Stimulated activated CD4-positive, alpha-beta T cell treated with anti-CD3 and anti-CD28 coated beads, Interleukin-15, amount 100 ng/mL, for 48 hours (primary cell): ENCODE measurements around the gene FOXA2.
"Not testable (repeated sequence)": the region's sequence is repeated elsewhere in the genome, so short reads cannot be mapped to it uniquely, and the experiment has no call there.

Source experiments
- DNase-seq, 2 donors: peaks; one replicate each; pipeline ENCODE4 v3.0.0-alpha.2; 2020; ENCODE audit warnings: low read depth in 2 of 2

Gene FOXA2

DNA sequence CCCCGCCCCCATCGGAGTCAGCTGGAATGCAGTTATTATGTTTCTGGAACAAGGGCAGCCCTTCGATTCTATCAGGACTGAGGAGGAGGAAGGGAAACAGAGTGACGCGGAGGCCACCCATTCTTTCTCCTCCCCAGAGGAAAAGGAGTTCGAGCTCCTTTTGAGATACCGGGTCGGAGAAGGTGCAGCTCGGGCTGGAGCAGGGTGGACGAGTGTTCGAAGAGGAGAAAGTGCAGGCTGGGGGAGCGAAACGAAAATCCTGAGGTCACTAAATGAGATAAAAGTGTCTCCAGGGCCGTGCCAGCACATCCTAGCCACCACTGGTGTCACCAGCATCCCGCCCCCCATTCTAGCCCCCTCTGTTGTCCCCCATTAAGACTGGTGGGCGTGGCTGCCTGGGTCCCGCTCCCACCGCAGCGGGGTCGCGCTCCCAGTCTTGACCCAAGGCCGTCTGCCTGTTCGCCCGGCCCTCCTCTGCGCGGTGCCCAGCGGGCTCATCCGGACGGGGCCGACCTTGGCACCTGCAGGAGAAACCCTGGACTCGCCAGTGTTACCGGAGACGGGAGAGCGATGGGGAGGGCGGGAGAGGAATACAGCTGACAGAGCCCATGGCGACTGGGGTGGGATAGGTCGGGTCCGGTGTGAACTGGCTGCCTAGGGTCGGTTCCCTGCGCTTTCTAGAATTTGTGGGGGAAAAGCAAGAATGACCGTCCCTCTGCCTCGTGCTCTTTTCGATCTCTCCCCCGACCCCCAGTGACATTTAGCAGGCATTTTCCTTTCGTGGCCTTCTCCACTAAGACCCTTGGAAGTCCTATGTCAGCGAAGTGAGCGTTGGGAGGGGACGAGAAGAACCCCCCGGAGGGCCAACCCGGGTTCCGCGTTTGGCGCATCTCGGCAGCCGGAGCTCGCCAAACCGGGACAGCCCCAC lies 16.2 kb downstream of the FOXA2 start:
- no peak for DNase-seq

DNA sequence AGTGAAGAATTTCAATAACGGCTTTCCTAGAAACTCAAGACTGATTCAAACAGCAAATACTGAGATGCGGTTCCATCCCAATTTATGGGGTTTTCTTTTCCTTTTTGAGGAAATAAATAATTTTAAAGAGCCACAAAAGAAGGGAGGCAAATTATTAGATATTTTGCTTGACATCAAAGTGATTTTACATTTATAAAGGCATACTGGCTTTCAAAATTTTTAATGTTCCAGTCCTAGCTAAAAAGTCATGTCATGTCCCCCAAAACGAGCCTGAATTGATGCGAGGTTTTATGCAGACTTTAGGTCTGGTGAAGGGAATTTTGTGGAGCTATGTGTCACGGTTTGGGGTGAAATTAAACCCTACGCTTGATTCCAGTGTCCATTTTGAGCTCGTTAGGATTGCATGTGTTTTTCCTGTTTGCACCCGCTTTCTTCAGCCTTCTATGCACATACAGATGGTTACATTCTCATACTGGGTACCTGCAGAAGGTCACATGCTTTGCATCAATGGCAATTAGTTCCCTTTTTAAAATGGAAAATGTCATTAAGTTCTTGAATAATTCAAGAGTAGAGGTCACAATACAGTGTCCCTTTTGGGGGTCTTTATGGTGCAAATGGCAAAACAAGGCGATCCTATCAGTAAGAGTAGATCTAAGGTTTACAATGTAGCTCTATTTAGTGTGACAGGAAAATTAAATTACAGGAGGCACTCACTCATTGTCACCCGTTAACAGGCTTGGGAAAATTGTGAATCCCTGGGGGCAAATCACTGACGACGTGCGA lies 17.3 kb downstream of the FOXA2 start:
- DNase-seq: no peak

DNA sequence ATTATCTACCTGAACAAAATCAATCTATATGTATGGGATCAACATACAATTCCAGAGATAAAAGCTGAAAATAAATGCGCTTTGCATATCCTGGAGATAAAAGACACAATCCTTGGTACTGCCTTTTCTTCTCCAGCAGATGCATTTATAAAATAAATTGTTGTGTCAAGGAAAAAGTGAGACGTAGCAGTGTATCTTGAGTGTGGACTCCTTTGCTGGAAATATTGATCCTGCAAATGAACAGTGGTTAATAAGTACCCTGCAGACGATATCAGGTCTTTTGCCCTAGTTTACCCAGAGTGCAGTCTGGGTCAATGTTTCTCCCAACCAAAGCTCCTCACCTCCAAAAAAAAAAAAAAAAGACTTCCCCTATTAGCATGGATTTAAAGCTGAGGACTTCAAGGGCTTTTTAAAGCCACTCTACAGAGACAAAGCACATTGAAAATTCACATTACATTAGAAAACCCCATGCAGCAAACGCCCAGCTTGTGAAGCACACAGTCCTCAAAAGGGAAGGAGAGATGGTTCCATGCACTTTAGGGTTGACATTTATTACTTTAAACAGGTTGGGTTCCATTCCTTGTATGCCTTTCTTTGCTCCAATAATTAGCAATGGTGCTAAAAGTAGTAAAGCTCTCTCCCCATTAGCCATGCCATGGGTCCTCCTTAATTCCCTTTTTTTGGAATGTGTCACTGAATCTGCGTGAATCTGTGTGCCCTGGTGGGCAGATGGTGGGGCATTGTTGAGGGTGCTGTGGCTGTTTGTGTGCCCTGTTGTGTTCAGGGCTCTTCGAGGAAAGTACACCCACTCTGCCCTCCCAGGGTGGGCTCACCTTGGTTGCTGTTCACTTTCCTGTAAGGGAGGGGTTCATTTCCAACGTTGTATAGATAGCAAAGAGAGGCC lies 21.1 kb downstream of the FOXA2 start:
- DNase-seq: no peak

DNA sequence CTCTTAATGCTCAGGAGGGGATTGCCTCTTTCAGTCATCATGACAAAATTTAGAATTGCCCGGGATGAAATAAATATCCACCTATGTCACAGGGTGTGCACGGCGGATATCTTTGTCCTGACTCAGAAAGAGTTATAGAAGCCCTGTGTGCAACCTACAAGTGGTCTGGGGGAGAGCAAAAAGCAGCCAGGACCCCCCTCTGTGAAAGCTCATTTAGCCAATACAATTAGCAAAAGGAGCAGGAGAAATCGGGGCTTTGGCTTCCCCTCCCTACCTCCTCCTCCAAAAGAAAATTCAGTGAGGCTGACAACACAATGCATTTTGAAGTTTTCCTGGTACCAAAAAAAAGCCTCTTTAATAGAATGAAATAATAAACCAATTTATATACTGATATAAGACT lies 21.8 kb downstream of the FOXA2 start:
- DNase-seq: no peak

DNA sequence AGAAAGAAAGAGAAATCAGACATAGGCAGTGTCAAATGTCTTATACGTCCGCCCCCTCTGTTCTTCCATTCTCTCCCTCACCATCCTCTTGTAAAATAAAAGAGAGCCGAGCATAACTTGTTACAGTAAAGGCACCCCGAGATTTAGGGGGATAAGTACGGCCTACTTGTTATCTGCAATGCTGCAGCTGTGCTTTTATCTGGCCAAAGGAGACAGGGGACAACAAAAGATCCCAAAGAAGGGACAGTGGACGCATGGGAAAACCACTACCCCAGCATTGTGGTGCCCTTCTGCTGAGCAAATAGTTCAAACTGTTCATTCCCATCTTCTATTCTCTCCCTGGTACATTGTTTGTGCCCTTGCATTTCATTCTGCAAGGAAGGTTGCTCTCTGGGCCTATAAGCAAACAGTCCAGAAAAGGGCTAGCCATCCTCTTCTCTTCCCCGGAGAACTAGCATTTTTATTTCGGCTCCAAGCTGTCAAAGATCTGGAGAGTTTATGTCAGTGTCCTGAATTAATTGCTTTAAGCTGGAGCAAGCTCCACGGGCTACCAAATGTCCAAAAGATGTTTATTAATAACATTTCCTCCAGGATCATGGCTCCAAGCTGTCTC lies 22.3 kb downstream of the FOXA2 start:
- no peak for DNase-seq

DNA sequence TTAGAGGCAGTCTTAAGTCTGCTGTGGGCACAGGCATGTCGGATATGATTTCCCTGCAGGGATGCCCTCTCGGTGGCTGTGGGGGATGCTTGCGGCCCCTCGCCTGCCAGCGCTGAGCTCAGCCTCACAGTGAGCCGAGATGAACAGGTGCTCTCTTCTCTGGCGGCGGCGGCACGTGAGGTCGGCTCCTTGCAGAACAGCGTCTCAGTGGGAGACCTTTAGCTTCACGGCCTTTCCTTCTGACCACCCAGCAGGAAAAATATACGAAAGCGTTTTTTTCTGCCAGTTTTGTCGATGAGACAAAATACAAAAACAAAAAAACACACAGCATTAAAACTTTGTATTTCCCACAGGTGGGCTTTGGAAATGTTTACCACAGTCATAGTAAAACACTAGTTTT lies 23.6 kb downstream of the FOXA2 start:
- DNase-seq: no peak

DNA sequence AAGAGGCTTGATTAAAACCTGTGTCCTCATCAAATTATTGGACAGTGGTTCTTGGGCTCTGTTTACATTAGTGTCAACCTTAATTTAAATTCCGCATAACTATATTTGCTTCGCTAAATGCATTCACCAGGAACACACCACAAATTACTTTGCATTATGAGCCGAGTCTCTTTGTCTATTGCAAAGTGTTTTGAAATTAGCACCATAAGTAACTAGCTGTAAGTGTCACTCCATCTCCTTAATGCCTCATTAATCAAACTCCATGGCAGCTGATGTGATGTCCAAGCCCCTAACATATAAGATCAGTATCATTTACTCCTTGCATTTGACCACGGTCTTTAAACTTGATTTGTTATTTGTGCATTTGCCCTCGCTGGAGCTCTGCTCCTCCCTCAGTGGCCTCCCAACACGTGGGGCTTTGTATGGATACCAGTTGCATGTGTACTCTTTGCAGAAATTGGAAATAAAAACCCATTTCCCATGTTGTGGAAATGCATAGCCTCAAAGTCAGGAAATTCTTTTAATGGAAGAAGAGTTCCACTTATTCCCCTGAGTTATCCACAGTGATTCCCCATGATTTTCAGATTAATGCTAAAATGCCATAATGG lies 24.6 kb downstream of the FOXA2 start:
- no peak for DNase-seq

DNA sequence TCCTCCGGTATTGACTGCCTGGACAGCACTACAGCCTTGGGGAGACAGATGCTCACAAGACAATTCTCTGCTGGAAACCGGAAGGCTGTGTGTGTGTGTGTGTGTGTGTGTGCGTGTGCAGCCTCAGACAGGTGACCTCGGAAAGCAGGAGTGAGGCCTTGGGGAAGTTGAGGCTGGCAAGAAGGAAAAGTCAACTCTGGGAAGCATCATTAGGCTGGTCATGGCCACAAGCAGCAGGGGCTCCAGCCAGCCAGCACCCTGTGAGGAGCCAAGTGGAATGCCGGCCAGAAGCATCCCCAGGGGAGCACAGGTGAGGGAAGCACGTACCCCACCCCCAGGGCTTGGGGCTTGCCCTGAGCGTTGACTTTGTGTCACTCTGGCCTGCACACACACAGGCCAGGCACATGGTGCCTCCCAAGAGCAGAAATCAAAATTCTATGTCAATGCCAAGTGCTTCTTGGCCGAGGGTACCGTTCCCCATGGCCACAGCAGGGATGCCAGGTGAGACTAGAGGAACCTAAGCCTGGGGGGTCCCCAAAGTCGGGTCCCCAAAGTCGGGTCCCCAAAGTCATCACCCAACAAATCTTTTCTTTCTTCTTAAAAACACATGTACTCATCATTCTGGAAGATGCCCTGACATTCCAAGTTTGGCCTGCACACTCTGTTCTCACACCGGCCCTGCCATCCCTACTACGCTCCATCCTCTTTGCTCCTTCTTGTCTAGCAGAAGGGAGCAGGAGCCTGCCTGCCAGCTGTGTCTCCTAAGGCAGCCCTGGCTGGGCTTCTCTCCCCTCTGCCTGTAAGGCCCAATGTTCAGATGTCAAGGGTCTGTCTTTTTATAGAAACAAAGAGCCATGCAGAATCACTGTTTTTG lies 26.7 kb downstream of the FOXA2 start:
- no peak for DNase-seq

DNA sequence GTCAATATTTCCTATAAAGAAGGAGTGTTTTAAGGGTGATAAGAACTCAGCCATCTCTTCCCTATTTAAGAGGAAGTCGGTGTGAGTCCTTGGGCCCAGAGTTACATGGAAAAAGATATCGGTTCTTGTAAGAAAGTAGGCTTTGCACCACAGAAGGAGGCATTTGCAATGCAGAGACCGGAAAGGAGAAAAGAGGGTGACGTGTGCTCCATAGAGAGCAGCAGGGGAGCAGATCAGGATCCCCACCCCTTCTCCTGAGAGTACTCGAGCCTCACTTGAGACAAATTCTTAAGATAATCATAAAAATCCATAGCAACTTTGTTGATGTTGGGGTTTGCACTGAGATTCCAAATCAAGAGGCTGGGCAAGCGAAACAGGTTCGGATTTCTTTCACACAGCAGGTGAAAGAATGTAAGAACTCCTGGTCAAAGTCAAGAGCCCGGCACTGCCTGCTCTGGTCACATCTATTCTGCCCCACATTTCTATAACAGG lies 27.8 kb downstream of the FOXA2 start:
- no peak for DNase-seq

DNA sequence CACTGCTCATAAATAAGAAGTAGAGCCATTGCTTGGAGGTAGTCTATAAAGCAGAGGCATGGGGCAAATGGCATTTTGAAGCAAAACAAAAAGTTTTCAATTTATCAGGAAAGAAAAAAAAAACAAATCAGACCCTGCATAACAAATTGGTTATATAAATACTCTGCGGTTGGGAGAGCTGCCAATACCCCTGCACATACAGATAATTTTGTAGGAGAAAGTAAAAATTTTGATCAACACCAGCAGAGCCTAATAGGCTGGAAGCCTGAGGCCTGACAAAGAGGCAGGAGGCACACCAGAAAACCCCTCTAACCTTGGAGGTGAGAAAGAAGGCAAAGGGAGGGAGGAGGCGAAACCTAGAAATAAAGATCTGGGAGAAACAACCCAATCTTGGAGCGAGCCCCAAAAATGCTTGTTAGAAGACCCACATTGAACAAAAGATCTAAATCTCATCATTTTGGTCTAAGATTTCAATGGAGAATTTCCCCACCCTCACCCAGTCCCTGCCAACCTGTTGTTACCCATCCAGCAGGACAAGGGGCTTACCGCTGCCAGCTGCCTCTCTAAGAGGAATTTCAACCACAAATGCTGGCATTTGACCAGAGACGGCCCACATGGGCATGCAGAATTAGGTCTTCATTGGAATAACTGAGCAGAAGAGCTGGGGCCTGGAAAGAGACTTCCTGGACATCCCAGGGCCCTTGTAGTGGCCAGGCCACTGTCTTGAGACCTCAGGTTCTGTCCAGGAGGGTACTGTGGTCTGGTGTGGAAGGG lies 28.4 kb downstream of the FOXA2 start:
- DNase-seq: no peak

DNA sequence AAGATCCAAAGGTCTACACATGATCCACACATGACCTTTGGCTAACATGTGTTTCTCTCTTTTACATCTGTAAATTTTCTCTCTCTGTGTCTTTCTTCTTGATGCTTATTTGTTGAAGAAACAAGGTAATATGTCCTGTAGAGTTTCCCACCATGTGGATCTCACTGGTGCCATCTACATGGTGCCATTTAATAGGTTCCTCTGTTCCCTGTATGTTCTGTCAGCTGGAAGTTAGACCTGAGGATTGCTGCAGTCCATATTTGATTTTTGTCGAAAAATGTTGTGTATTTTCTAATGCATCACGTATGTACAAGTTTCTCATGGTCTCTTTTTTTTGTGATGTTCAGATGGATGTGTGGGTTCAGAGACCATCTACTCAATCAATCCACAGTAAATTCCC lies 30.0 kb downstream of the FOXA2 start:
- DNase-seq: no peak

DNA sequence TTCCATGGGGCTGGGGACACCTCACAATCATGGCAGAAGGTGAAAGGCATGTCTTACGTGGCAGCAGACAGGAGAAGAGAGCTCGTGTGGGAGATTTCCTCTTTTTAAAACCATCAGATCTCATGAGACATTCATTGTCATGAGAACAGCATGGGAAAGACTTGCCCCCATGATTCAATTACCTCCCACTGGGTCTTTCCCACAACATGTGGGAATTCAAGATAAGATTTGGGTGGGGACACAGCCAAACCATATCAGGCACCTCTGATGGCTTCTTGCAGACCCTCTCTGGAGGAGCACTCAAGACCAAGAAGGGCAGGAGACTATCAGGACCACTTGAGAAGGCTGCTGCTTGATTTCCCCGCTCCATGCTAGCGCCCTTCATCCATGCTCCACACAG lies 33.9 kb downstream of the FOXA2 start:
- not testable (repeated sequence) for DNase-seq

DNA sequence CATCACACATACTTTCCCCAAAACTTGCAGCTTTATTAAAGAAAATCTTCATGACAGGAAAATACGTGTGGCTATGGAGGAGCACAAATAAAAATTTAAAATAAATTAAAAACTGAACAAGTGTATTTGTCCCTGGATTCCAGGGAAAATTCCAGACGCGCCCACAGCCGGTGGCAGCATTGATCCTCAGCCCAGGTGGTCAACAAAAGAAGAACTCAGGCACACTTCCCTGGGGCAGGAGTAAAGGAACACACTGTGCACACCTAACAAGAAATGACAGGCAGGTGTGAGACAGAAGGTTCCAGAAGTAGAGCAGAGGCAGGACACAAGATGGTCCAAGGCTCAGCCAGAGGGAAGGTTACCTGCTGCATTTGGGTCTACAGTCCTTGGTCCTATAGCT lies 36.3 kb downstream of the FOXA2 start:
- DNase-seq: no peak

DNA sequence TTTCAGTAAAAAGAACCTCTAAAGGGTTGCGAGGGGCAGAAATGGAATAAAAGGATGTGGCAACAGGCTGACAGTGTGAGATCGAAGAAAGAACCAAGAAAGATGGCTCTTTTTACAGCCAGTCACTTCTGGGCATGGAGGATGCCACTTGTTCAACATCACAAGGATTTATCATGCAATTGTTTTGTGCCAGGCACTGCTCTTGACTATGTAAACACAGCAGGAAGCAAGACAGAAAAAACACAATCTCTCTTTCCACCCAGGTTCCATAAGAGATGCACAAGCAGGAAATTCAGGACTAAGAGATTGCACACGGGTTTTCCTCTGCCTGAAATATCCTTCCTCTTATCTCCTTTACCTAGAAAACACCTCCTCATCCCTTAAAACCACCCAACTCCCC lies 38.0 kb downstream of the FOXA2 start:
- no peak for DNase-seq

DNA sequence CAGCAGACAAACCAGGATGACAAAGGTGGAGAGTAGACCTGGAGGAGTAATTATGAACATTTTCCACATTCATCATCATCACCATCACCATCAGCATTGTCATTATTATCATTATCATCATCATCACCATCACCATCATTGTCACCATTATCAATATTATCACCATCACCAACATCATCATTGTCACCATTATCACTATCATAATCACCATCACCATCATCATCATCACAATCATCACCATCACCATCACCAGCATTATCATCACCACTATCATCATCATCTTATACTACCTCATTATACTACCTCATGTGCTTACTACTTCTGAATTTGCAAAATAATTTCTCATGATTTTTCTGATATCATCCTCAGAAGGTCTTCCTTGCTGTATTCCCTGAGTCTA lies 39.3 kb downstream of the FOXA2 start:
- DNase-seq: no peak

DNA sequence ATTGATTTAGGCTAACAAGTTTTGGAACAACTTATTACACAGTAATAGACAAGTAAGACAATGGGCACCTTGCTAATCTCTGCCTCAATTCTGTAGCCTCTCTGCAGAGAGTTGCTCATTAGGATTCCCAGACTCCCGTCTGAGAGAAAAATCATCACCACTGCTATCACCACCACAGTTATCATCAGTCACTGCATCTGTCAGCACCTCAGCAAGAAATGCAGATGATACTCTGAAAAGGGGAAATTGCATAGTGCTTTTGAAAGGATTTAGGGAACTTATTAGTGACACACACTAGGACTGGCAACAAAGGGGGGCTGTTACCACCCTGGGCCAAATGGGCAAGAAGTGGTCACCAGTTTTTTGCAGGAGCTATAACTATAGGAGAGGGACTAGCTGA lies 39.9 kb downstream of the FOXA2 start:
- DNase-seq: no peak

DNA sequence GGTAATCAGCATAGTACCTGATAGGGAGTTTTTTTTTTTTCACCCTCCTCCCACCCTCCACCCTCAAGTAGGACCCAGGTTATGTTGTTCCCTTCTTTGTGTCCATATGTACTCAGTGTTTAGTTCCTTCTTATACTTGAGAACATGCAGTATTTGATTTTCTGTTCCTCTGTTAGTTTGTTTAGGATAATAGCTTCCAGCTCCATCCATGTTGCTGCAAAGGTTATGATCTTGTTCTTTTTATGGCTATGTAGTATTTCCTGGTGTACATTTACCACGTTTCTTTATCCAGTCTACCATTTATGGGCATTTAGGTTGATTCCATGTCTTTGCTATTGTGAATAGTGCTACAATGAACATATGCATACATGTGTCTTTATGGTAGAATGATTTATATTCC lies 41.9 kb downstream of the FOXA2 start:
- no peak for DNase-seq

DNA sequence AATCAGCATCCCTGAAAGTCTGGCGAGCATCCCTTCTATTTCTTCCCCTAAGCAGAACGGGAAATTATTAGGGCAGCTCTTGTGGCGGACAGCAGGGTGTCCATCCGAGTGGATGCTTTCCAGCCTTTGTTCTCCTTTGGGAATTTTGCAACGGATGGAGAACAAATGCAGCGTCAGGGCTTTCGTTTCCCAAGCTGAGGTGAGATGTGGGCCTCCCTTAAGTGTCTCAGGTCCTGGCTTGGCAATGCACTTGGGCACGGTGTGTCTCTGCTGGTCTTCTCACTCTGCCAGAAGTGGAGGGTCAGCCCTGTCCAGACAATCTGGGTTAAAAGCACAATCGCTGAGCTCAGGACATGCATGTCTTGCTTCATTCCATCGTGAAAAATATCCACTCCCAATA lies 43.5 kb downstream of the FOXA2 start:
- DNase-seq: no peak
